Muscle of arm (tissue), 14 donors: Measurements from ENCODE around the gene OTOGL. TPM values are rescaled to one million over a fixed set of nuclear protein-coding genes. Genes with fewer than 3 reads are reported as not detected.
"Not testable (repeated sequence)": the region's sequence is repeated elsewhere in the genome, so short reads cannot be mapped to it uniquely, and the experiment has no call there.

Experiments used
- DNase-seq: peaks from one replicate; pipeline ENCODE4 v3.0.0-alpha.2; 2013
- long read RNA-seq, 11 donors: transcript quantifications; one replicate each; lab custom pipeline, GENCODE V29; 2026
- polyA plus RNA-seq, 12 donors: library from polyadenylated mRNA; unstranded; fragments of 120-200 nt; gene quantifications; one replicate each; pipeline ENCODE4 v1.2.1, GENCODE V29; 2013; ENCODE audit not compliant: insufficient read length in 12 of 12

The OTOGL gene, protein sequence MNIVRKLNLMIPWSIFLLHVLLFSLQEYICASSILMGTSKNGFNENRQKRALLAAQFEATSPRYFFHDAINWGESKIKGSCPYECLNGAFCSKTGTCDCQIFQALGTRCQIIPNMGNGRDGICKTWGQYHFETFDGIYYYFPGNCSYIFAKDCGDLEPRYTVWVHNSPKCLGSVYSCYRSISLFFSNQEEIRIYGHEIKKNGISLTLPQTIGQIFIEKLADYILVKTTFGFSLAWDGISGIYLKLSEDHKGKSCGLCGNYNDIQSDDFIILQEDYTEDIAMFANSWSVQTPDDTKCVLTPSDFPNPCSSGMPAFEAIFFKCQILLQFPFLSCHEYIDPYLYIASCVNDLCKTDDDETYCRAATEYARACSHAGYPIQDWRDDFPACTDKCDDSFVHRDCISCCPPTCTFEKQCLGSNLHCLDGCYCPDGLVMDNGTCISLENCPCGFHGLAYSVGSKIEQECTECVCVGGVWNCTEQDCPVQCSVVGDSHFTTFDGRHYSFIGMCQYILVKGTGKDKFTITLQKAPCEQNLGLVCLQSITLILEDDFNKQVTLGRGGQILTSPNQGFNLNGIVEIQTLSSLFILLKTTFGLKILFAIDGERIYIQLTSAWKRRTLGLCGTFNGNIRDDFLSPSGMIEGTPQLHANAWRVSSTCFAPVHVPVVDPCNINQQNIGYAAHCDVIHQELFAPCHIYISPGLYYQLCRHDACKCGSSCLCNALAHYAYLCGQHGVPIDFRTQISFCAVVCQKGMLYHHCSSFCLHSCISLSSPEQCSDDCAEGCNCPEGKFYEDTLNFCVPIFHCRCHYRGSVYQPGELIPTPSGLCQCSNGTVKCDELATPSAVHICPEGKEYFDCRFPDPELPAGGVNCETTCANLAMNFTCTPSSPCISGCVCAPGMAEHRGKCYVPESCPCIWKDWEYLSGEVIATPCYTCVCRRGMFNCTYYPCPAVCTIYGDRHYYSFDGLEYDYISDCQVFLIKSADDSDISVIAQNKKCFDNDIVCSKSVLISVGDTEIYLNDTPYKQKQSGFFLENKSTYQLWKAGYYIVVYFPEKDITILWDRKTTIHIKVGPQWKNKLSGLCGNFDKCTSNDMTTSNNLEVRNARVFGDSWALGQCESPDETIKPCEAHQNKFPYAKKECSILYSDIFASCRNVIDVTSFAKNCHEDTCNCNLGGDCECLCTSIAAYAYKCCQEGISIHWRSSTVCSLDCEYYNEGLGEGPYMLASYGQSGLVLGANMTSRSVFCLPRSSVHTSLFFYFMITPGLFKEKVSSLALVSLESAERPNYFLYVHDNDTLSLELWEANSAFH (N-terminal part only)
- under 1 TPM in 10 of 12 donors, not detected in 2; 0.30 to 0.74 (median 0.61) TPM for polyA plus RNA-seq
- long read RNA-seq, donor 1 = 0 reads
- long read RNA-seq, donor 2 = 0 reads
- long read RNA-seq, donor 3 = 0 reads
- long read RNA-seq, donor 4 = 0 reads
- long read RNA-seq, donor 5 = 0 reads
- long read RNA-seq, donor 6 = 0 reads
- long read RNA-seq, donor 7 = 0 reads
- long read RNA-seq, donor 8 = 0 reads
- long read RNA-seq, donor 9 = 0 reads
- long read RNA-seq, donor 10 = 0 reads
- long read RNA-seq, donor 11 = 0 reads

DNA sequence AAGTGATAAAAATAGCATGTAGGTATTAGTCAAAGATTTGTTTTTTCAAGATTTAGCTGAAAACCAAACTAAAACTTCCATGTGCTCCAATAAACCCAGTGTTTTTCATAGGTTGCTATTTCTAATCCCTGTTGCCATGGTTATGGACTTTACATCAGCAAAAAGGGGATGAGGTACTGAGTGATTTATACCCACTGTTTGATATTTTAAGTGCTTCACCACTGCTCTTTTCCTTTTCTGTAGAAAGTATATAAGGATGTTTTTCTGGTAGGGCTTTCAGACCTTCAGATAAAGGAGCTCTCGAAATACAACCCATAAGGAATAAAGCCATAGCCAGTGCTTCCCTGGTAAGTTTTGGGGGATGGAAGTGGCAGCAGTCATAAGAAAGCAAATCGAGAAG lies at the start of gene OTOGL:
OTOGL (plus strand) TSS at position 279 of the 400 bp plus-strand sequence. CDS start 109,895 bp downstream, outside the sequence.
- no peak for DNase-seq

DNA sequence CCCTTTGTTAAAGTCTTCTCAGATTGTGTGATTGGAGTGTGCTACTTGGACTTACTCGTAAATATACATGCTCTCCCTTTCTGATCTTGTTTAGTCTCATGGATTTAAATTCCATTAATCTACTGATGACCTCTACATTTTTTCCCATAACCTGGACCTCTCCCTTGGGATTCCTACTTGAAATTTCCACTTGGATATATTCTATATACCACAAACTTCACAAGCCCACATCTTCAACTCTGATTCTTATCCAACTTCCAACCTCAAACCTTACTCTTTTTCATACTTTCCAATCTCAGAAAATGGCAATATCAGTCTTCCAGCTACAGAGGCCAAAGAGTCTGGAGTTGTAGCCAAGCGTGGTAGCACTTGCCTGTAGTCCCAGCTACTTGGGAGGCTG lies 49.1 kb upstream of the OTOGL start:
- DNase-seq = no peak

GRCh38 chr12:80053051-80053790 lies 46.1 kb upstream of the OTOGL start:
- peak; percentile 51 for DNase-seq

DNA sequence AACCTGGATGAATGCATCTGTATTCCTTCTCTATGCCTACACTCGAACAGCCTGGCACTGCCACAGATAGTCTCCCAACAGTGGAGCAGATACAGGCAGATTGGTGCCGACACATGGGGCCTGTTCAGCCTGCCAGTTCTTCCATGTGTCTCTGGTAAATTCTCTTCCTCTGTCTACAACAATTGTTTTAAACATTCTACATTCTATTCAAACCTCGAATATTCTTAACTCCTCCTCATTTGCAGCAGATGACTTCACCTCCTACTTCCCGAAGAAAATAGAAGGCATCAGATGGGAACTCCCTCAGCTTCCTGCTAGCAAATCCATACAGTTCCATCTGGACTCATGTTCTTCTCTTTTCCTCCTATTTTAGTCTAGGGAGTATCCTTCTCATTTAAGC lies 43.1 kb upstream of the OTOGL start:
- DNase-seq = no peak

DNA sequence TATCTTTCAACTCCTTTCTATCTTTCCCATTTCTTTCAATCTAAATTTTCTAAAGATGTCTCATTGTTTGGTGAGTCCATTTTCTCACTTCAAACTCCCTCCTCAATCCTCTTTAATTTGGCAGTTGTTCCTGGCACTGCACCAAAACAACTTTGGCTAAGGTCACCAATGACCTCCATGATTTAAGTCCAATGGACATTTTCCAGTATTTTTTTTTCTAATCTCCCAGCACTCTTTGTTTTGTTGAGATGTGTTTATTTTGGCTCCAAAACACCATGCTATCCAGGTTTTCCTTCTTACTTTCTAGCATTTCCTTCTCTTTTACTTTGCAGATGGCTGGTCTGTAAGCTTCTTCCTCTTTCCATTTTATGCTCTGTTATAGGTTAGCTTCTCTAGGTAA lies 42.5 kb upstream of the OTOGL start:
- no peak for DNase-seq

GRCh38 chr12:80058586-80058985 lies 40.8 kb upstream of the OTOGL start:
- DNase-seq = no peak

DNA sequence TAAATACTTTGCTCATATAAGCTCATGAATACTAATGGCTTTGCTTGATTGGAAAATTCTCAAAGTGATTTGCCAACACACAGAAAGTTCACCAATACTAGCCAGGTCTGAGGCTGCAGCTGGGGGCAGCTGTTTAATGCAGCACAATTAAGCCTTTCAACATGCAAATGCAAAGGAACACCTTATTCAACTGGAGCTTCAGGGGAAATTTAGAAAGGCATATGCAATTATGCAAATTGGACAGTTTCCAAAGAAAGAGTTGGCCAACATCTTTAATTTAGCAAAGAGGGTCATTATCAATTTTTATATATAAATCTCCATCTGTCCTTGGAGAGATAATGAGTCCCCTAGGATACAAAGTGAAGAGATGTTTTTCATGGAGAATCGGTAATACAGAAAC lies 40.2 kb upstream of the OTOGL start:
- no peak for DNase-seq

DNA sequence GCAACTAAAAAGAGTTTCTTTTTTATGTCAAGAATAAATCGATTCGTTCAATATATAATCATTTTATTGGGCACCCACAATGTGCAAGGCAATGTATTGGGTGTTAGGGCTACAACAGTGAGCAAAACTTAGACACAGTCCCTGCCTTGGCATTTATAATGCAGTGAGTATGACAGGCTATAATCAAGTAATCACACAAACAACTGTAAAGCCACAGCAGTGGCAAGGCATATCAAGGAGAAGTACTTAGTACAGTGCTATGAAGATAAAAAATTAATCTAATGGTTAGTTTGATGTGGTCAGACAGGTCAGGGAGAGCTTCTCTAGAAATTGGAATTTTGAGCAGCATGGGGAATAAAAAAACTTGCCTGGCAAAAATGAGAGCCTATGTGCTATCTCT lies 39.5 kb upstream of the OTOGL start:
- no peak for DNase-seq

GRCh38 chr12:80064269-80064668 lies 35.1 kb upstream of the OTOGL start:
- DNase-seq = no peak

- no peak for DNase-seq
Observed at GRCh38 chr12:80064951-80065350, 34.4 kb upstream of the OTOGL start.

DNA sequence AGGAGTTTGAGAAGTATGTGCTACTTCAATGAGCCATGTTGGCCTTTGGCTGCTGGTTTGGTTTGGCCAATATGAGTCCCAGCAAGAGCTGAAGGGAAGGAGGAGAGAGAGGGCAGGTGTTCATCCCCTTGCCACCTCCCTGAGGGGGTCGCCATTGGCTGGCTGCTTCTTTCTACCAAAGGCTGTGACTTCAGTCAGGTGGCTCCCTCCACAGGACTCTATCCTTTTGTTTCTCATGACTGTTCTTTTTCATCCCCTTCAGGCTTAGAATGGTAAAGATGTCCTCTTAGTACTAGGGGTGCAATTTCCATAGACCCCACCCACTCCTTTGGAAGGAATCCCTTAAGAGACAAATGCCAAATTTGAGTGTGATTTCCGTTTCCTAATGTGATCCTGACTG lies 31.2 kb upstream of the OTOGL start:
- DNase-seq = no peak

DNA sequence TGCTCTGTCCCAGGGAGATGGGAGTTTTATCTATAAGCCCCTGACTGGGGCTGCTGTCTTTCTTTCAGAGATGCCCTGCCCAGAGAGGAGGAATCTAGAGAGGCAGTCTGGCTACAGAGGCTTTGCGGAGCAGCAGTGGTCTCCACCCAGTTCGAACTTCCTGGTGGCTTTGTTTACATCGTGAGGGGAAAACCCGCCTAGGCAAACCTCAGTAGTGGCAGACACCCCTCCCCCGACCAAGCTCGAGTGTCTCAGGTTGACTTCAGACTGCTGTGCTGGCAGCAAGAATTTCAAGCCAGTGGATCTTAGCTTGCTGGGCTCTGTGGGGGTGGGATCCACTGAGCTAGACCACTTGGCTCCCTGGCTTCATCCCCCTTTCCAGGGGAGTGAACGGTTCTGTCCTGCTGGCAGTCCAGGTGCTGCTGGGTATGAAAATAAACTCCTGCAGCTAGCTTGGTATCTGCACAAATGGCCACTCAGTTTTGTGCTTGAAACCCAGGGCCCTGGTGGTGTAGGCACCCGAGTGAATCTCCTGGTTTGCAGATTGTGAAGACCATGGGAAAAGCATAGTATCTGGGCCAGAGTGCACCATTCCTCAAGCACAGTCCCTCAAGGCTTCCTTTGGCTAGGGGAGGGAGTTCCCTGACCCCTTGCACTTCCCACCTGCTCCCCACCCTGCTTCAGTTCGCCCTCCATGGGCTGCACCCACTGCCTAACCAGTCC lies 15.3 kb upstream of the OTOGL start:
- not testable (repeated sequence) for DNase-seq

DNA sequence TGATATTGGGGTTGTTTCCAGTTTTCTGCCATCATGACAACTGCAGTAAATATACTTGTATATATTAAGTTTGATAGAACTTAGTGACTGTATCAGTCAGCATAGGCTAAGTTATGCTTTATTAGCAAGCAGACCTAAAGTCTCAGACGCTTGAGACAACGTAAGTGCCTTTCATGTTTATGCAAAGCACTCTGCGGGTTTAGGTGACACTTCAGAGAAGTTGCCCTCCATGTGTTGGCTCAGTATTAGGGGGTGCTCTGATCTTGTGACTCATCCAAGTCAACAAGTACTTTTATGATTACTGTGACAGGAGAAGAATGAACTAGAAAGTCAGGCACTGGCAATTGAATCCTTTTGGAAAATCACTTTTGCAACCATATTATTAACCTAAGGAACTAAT lies 13.3 kb upstream of the OTOGL start:
- no peak for DNase-seq

- no peak for DNase-seq
Observed at GRCh38 chr12:80087486-80088213, 11.7 kb upstream of the OTOGL start.

GRCh38 chr12:80100591-80100990 lies 1.3 kb downstream of the OTOGL start:
- DNase-seq = no peak

- DNase-seq = no peak
Observed at GRCh38 chr12:80101126-80101525, 1.8 kb downstream of the OTOGL start.

- DNase-seq = no peak
Observed at GRCh38 chr12:80107221-80107620, 7.9 kb downstream of the OTOGL start.

GRCh38 chr12:80116735-80117134 lies 17.4 kb downstream of the OTOGL start:
- DNase-seq = no peak
